Measurements from ENCODE around the gene DOCK8. TPM values are rescaled to one million over a fixed set of nuclear protein-coding genes. Genes with fewer than 3 reads are reported as not detected.

DOCK8 gene
- total and polyA plus RNA-seq, 3 experiments from 2014 or later, result 71.6 to 141 (median 136) TPM

- no peaks in the 10 kb centered on the region for H3K9me3 ChIP-seq (ENCODE audit: low read length)
- POLR2A ChIA-PET, result no interaction called here
- H3K27ac Mint-ChIP-seq, result peak overlapping the region in 3 of 8 donors; percentile 17 to 26 (median 20)
Observed at GRCh38 chr9:441126-441525, 226.5 kb downstream of the DOCK8 start.

GRCh38 chr9:444528-444927, 229.9 kb downstream of the DOCK8 start:
- peaks cover 0 to 94% (median 27%) of the 10 kb centered on the region in 3 donors for H3K36me3 Mint-ChIP-seq
- ChIA-PET POLR2A (no interaction called here), CTCF (no interaction called here)
- H3K4me3 ChIP-seq (ENCODE audit: low read length), result no peak overlapping the region
- H3K9me3 ChIP-seq (ENCODE audit: low read length), result no peaks in the 10 kb centered on the region
- H3K27ac ChIP-seq (ENCODE audit: low read depth, low read length), result no peak overlapping the region
- H3K9me3 Mint-ChIP-seq, result no peaks in the 10 kb centered on the region
- peaks cover 47% of the 10 kb centered on the region for H3K36me3 ChIP-seq (ENCODE audit: insufficient read depth, low read length)
- H3K4me3 Mint-ChIP-seq, result peak overlapping the region in 1 of 7 donors; percentile 11
- H3K27me3 ChIP-seq (ENCODE audit: insufficient read depth, low read length, poor library complexity, severe bottlenecking), result no peaks in the 10 kb centered on the region
- H3K27ac Mint-ChIP-seq, result peak overlapping the region in 2 of 8 donors; percentile 34 to 66
- no peak for DNase-seq
- H3K27me3 Mint-ChIP-seq, result peaks cover 0 to 3% of the 10 kb centered on the region in 2 donors
- H3K4me1 Mint-ChIP-seq, result peaks cover 23 to 37% (median 23%) of the 10 kb centered on the region in 3 donors
- H3K4me1 ChIP-seq (ENCODE audit: insufficient read depth, low read length), result peaks cover 8% of the 10 kb centered on the region

More at GRCh38 chr9:441126-441525, 226.5 kb downstream of the DOCK8 start:
- peaks cover 0 to 13% (median 2%) of the 10 kb centered on the region in 3 donors for H3K4me1 Mint-ChIP-seq
- H3K9me3 Mint-ChIP-seq, result no peaks in the 10 kb centered on the region
- H3K27ac ChIP-seq (ENCODE audit: low read depth, low read length), result no peak overlapping the region
- H3K4me3 ChIP-seq (ENCODE audit: low read length), result no peak overlapping the region
- peaks cover 0 to 3% of the 10 kb centered on the region in 2 donors for H3K27me3 Mint-ChIP-seq
- peaks cover 0 to 98% (median 37%) of the 10 kb centered on the region in 3 donors for H3K36me3 Mint-ChIP-seq
- CTCF ChIA-PET, result interaction anchor here (0.9 kb wide), 1 partner anchor 15 kb away, joined by 3 read pairs; no protein-coding TSS in a partner anchor
- H3K4me3 Mint-ChIP-seq, result no peak overlapping the region
- H3K4me1 ChIP-seq (ENCODE audit: insufficient read depth, low read length), result no peaks in the 10 kb centered on the region
- peaks cover 68% of the 10 kb centered on the region for H3K36me3 ChIP-seq (ENCODE audit: insufficient read depth, low read length)
- no peaks in the 10 kb centered on the region for H3K27me3 ChIP-seq (ENCODE audit: insufficient read depth, low read length, poor library complexity, severe bottlenecking)
- no peak for DNase-seq

GRCh38 chr9:445033-445432, 230.4 kb downstream of the DOCK8 start:
- H3K36me3 ChIP-seq (ENCODE audit: insufficient read depth, low read length), result peaks cover 51% of the 10 kb centered on the region
- H3K27ac Mint-ChIP-seq, result peak overlapping the region in 6 of 8 donors; percentile 7 to 80 (median 42)
- CTCF ChIA-PET, result no interaction called here

GRCh38 chr9:446074-446699, 231.5 kb downstream of the DOCK8 start:
- CTCF ChIA-PET, result interaction anchor here (1.4 to 2.0 kb wide), 2 partner anchors 14 to 30 kb away, joined by 3 to 10 read pairs; no protein-coding TSS in a partner anchor
- H3K27ac ChIP-seq (ENCODE audit: low read depth, low read length), result no peak overlapping the region
- peaks cover 8 to 90% (median 29%) of the 10 kb centered on the region in 3 donors for H3K36me3 Mint-ChIP-seq

More at GRCh38 chr9:445033-445432, 230.4 kb downstream of the DOCK8 start:
- Histone ChIP-seq H3K9me3 (ENCODE audit: low read length) (no peaks in the 10 kb centered on the region), H3K4me3 (ENCODE audit: low read length) (no peak overlapping the region), H3K27me3 (ENCODE audit: insufficient read depth, low read length, poor library complexity, severe bottlenecking) (no peaks in the 10 kb centered on the region), H3K27ac (ENCODE audit: low read depth, low read length) (no peak overlapping the region), H3K4me1 (ENCODE audit: insufficient read depth, low read length) (peaks cover 8% of the 10 kb centered on the region)
- POLR2A ChIA-PET, result no interaction called here
- no peak for DNase-seq
- Mint-ChIP-seq H3K4me1 (peaks cover 23 to 37% (median 23%) of the 10 kb centered on the region in 3 donors), H3K36me3 (peaks cover 1 to 94% (median 29%) of the 10 kb centered on the region in 3 donors), H3K4me3 (no peak overlapping the region), H3K9me3 (no peaks in the 10 kb centered on the region), H3K27me3 (peaks cover 0 to 3% of the 10 kb centered on the region in 2 donors)

GRCh38 chr9:447230-448025, 232.8 kb downstream of the DOCK8 start:
- Mint-ChIP-seq H3K4me3 (peak overlapping the region in 5 of 7 donors; percentile 9 to 50 (median 12)), H3K27ac (peak overlapping the region; percentile 4 to 97 (median 65)), H3K36me3 (peaks cover 12 to 88% (median 29%) of the 10 kb centered on the region in 3 donors), H3K27me3 (peaks cover 0 to 1% of the 10 kb centered on the region in 2 donors), H3K9me3 (no peaks in the 10 kb centered on the region), H3K4me1 (peaks cover 23 to 37% (median 23%) of the 10 kb centered on the region in 3 donors)
- Histone ChIP-seq H3K4me3 (ENCODE audit: low read length) (no peak overlapping the region), H3K36me3 (ENCODE audit: insufficient read depth, low read length) (peaks cover 47% of the 10 kb centered on the region), H3K9me3 (ENCODE audit: low read length) (no peaks in the 10 kb centered on the region), H3K4me1 (ENCODE audit: insufficient read depth, low read length) (peaks cover 8% of the 10 kb centered on the region), H3K27ac (ENCODE audit: low read depth, low read length) (no peak overlapping the region), H3K27me3 (ENCODE audit: insufficient read depth, low read length, poor library complexity, severe bottlenecking) (no peaks in the 10 kb centered on the region)
- DNase-seq, result peak; percentile 17 to 83 (median 34)
- ChIA-PET CTCF (interaction anchor here (1.1 to 2.0 kb wide), 3 partner anchors 13 to 29 kb away, joined by 3 to 10 read pairs (median 3); no protein-coding TSS in a partner anchor), POLR2A (no interaction called here)

More at GRCh38 chr9:446074-446699, 231.5 kb downstream of the DOCK8 start:
- Histone ChIP-seq H3K27me3 (ENCODE audit: insufficient read depth, low read length, poor library complexity, severe bottlenecking) (no peaks in the 10 kb centered on the region), H3K4me1 (ENCODE audit: insufficient read depth, low read length) (peaks cover 8% of the 10 kb centered on the region), H3K36me3 (ENCODE audit: insufficient read depth, low read length) (peaks cover 51% of the 10 kb centered on the region), H3K9me3 (ENCODE audit: low read length) (no peaks in the 10 kb centered on the region), H3K4me3 (ENCODE audit: low read length) (no peak overlapping the region)
- peak overlapping the region in 6 of 8 donors; percentile 22 to 85 (median 51) for H3K27ac Mint-ChIP-seq
- POLR2A ChIA-PET, result no interaction called here
- peak overlapping the region in 1 of 7 donors; percentile 59 for H3K4me3 Mint-ChIP-seq
- peaks cover 0 to 3% of the 10 kb centered on the region in 2 donors for H3K27me3 Mint-ChIP-seq
- DNase-seq, result no peak
- peaks cover 23 to 37% (median 23%) of the 10 kb centered on the region in 3 donors for H3K4me1 Mint-ChIP-seq
- no peaks in the 10 kb centered on the region for H3K9me3 Mint-ChIP-seq

- Histone ChIP-seq H3K4me1 (ENCODE audit: insufficient read depth, low read length) (peaks cover 8% of the 10 kb centered on the region), H3K27me3 (ENCODE audit: insufficient read depth, low read length, poor library complexity, severe bottlenecking) (no peaks in the 10 kb centered on the region), H3K27ac (ENCODE audit: low read depth, low read length) (no peak overlapping the region), H3K9me3 (ENCODE audit: low read length) (no peaks in the 10 kb centered on the region), H3K4me3 (ENCODE audit: low read length) (no peak overlapping the region), H3K36me3 (ENCODE audit: insufficient read depth, low read length) (peaks cover 50% of the 10 kb centered on the region)
- Mint-ChIP-seq H3K4me3 (no peak overlapping the region), H3K36me3 (peaks cover 12 to 86% (median 34%) of the 10 kb centered on the region in 3 donors), H3K27me3 (peaks cover 0 to 1% of the 10 kb centered on the region in 2 donors), H3K27ac (peak overlapping the region in 2 of 8 donors; percentile 33 to 52), H3K4me1 (peaks cover 23 to 35% (median 23%) of the 10 kb centered on the region in 3 donors), H3K9me3 (no peaks in the 10 kb centered on the region)
- no peak for DNase-seq
- ChIA-PET POLR2A (no interaction called here), CTCF (no interaction called here)
Observed at GRCh38 chr9:450057-450456, 235.4 kb downstream of the DOCK8 start.

GRCh38 chr9:450561-450960, 235.9 kb downstream of the DOCK8 start:
- peaks cover 8% of the 10 kb centered on the region for H3K4me1 ChIP-seq (ENCODE audit: insufficient read depth, low read length)
- peak overlapping the region in 2 of 8 donors; percentile 71 to 72 for H3K27ac Mint-ChIP-seq
- no peak overlapping the region for H3K27ac ChIP-seq (ENCODE audit: low read depth, low read length)
- H3K9me3 ChIP-seq (ENCODE audit: low read length), result no peaks in the 10 kb centered on the region
- H3K4me3 ChIP-seq (ENCODE audit: low read length), result no peak overlapping the region
- H3K36me3 Mint-ChIP-seq, result peaks cover 12 to 85% (median 30%) of the 10 kb centered on the region in 3 donors
- DNase-seq, result no peak
- no peaks in the 10 kb centered on the region for H3K27me3 Mint-ChIP-seq
- no peaks in the 10 kb centered on the region for H3K9me3 Mint-ChIP-seq
- H3K4me3 Mint-ChIP-seq, result no peak overlapping the region
- POLR2A ChIA-PET, result no interaction called here
- no peaks in the 10 kb centered on the region for H3K27me3 ChIP-seq (ENCODE audit: insufficient read depth, low read length, poor library complexity, severe bottlenecking)
- CTCF ChIA-PET, result no interaction called here
- peaks cover 23 to 30% (median 23%) of the 10 kb centered on the region in 3 donors for H3K4me1 Mint-ChIP-seq
- peaks cover 52% of the 10 kb centered on the region for H3K36me3 ChIP-seq (ENCODE audit: insufficient read depth, low read length)

Measured in CD8-positive, alpha-beta memory T cell (primary cell).